ENCODE data around the gene SLC25A48.

- no peak for TF ChIP-seq POLR2A (IDR thresholded peaks at IDR 0.05)
- no peak for TF ChIP-seq CTCF (IDR thresholded peaks at IDR 0.05)
- no peak for TF ChIP-seq EP300 (IDR thresholded peaks at IDR 0.05)
- no peak for TF ChIP-seq POLR2AphosphoS5 (IDR thresholded peaks at IDR 0.05)
Measured at GRCh38 chr5:135898651-135899050, 64.2 kb downstream of the SLC25A48 start.
